Gastroesophageal sphincter (tissue), 4 donors: ENCODE results near the gene DCTN2. TPM values are rescaled to one million over a fixed set of nuclear protein-coding genes. Genes with fewer than 3 reads are reported as not detected.

Source experiments
- ATAC-seq: fragments of 150-250 bp; one replicate; pipeline ENCODE4 v1.9.1; 2016; ENCODE audit warnings: mild to moderate bottlenecking, moderate library complexity
- H3K27ac ChIP-seq, 4 donors: fragments of 200-600 bp; sonication (generic) in 3 of 4; 1 replicate in 3 of 4; 2 replicates in 1 of 4; pipeline ENCODE4 v1.5.1; 2016 to 2019
- H3K27me3 ChIP-seq: fragments of 200-600 bp; sonication (generic); one replicate; pipeline ENCODE4 v1.5.1; 2019
- H3K36me3 ChIP-seq, 2 donors: fragments of 200-600 bp; sonication (generic); one replicate each; pipeline ENCODE4 v1.5.1; 2019; ENCODE audit warnings: control low read depth in 1 of 2
- H3K4me1 ChIP-seq, 3 donors: fragments of 200-600 bp; sonication (generic); 1 replicate in 2 of 3; 2 replicates in 1 of 3; pipeline ENCODE4 v1.5.1; 2016 to 2019; ENCODE audit warnings: control low read depth in 2 of 3
- H3K4me3 ChIP-seq, 2 donors: fragments of 200-600 bp; sonication (generic); one replicate each; pipeline ENCODE4 v1.5.1; 2019; ENCODE audit warnings: mild to moderate bottlenecking in 1 of 2, moderate library complexity in 1 of 2
- H3K9me3 ChIP-seq, 3 donors: fragments of 200-600 bp; sonication (generic); one replicate each; pipeline ENCODE4 v1.5.1; 2017 to 2019; ENCODE audit warnings: control low read depth in 2 of 3
- CTCF ChIP-seq, 4 experiments: fragments of 200-600 bp in 2 of 4; fragments of 450-650 bp in 2 of 4; sonication (generic) in 1 of 4; IDR thresholded peaks; one replicate each; pipeline ENCODE4 v1.5.1; 2017 to 2019; ENCODE audit warnings: antibody characterized with exemption in 4 of 4, mild to moderate bottlenecking in 2 of 4, moderate library complexity in 2 of 4
- EP300 ChIP-seq: sonication (generic); formaldehyde crosslinking; IDR thresholded peaks from one replicate; pipeline ENCODE4 v1.6.1; 2017; ENCODE audit warnings: antibody characterized with exemption, mild to moderate bottlenecking
- POLR2A ChIP-seq, 2 donors: fragments of 450-650 bp; IDR thresholded peaks; one replicate each; pipeline ENCODE4 v1.6.1; 2017; ENCODE audit warnings: antibody characterized with exemption in 2 of 2, mild to moderate bottlenecking in 2 of 2, moderate library complexity in 1 of 2
- POLR2AphosphoS5 ChIP-seq: sonication (generic); formaldehyde crosslinking; IDR thresholded peaks from one replicate; pipeline ENCODE4 v1.6.1; 2017; ENCODE audit warnings: antibody characterized with exemption
- WGBS, 2 donors: methylation state at CpG; one replicate each; pipeline ENCODE4 v1.1.5; 2018; ENCODE audit warnings: low coverage in 1 of 2; 5-methylcytosine and 5-hydroxymethylcytosine counted together
- total RNA-seq, 4 donors: library from RNA; depleted of rRNA; stranded (reverse); fragments of >200 nt; gene quantifications; one replicate each; pipeline ENCODE4 v1.1.0, GENCODE V29; 2016

The DCTN2 gene
- total RNA-seq, 4 donors from 2014 or later, result 138 to 204 (median 182) TPM

DNA sequence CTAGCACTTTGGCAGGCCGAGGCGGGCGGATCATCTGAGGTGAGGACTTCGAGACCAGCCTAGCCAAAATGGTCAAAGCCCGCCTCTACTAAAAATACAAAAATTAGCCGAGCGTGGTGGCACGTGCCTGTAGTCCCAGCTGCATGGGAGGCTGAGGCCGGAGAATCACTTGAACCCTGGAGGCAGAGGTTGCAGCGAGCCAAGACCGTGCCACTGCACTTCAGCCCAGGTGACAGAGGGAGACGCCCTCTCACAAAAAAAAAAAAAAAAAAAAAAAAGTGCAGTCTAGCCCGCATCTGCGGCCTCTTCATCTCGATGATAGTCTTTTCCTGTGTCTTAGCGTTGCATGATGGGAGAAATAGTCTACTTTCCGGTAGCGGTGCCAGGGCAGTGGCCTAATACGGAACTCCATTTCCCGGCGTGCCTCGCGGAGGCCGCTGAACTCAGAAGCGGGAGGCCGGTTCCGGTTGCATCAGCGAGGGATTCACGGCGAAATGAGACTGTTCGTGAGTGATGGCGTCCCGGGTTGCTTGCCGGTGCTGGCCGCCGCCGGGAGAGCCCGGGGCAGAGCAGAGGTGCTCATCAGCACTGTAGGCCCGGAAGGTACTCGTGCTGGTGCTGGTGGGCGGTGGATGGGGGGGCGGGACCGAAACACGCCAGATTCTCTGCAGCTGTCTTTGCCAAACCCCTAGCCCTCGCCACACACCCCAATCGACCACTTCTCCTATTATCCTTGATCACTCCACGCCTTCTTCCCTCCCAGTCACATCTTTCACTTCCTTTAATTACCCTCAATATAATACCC is 59.2 kb downstream of the DCTN2 start, which contains the start of gene MARS1:
Gene MARS1 (plus strand): TSS at position 472 of the 805 bp plus-strand sequence. CDS start 23 bp downstream, at position 495.
- peaks cover 6% of the 10 kb centered on the region for H3K27me3 ChIP-seq
- WGBS, 2 donors, result 0% methylated on average over 5 to 13 of the region's 47 CpGs
- peak; percentile 99 for ATAC-seq
- peaks cover 4 to 21% (median 8%) of the 10 kb centered on the region in 3 donors for H3K4me1 ChIP-seq
- peak within 1 kb of the TSS; percentile 47 to 88 (median 84) for H3K27ac ChIP-seq
- H3K9me3 ChIP-seq, result no peaks in the 10 kb centered on the region
- H3K36me3 ChIP-seq, result peaks cover 0 to 39% of the 10 kb centered on the region in 2 donors
- TF ChIP-seq POLR2AphosphoS5 (peak; percentile 82), CTCF (IDR thresholded peaks at IDR 0.05) (peak in 1 of 4 experiments; percentile 20), POLR2A (IDR thresholded peaks at IDR 0.05) (peak; percentile 41 to 53), EP300 (no peak)
- H3K4me3 ChIP-seq, result peak within 1 kb of the TSS; percentile 70 to 94

DNA sequence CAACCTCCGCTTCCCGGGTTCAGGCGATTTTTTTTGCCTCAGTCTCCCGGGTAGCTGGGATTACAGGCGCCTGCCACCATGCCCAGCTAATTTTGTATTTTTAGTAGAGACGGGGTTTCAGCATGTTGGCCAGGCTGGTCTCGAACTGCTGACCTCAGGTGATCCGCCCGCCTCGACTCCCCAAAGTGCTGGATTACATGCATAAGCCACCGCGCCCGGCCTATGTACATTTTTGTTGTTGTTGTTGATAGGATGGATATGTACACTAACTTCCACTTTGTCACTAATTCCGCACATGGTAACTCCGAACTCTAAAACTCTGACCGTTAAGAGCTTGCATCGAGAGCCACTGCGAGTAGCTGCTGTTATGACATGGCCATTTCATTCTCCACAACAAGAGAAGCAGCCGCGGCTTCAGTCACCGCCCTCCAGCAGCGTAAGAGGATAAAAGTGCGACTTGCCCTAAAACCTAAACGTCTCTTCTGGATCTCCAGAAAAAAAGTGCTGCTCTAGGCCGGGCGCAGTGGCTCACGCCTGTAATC is 59.9 kb downstream of the DCTN2 start:
- ATAC-seq, result no peak
- Histone ChIP-seq H3K36me3 (peaks cover 0 to 32% of the 10 kb centered on the region in 2 donors), H3K4me1 (peaks cover 4 to 21% (median 8%) of the 10 kb centered on the region in 3 donors), H3K4me3 (peak overlapping the region; percentile 70 to 94), H3K27me3 (peaks cover 13% of the 10 kb centered on the region), H3K9me3 (no peaks in the 10 kb centered on the region), H3K27ac (peak overlapping the region in 2 of 4 donors; percentile 83 to 85)
- WGBS, 2 donors, result 80 to 97% methylated on average over 1 to 15 of the region's 27 CpGs
- no peak for TF ChIP-seq POLR2AphosphoS5
- no peak for TF ChIP-seq CTCF (IDR thresholded peaks at IDR 0.05)
- no peak for TF ChIP-seq EP300
- no peak for TF ChIP-seq POLR2A (IDR thresholded peaks at IDR 0.05)

- peaks cover 4 to 21% (median 8%) of the 10 kb centered on the region in 3 donors for H3K4me1 ChIP-seq
- H3K36me3 ChIP-seq, result peaks cover 0 to 18% of the 10 kb centered on the region in 2 donors
- H3K9me3 ChIP-seq, result no peaks in the 10 kb centered on the region
- peaks cover 27% of the 10 kb centered on the region for H3K27me3 ChIP-seq
- no peak overlapping the region for H3K27ac ChIP-seq
- TF ChIP-seq POLR2A (IDR thresholded peaks at IDR 0.05) (no peak), CTCF (IDR thresholded peaks at IDR 0.05) (no peak)
- H3K4me3 ChIP-seq, result no peak overlapping the region
- ATAC-seq, result no peak
Measured at GRCh38 chr12:57485695-57486094, 61.3 kb downstream of the DCTN2 start.

DNA sequence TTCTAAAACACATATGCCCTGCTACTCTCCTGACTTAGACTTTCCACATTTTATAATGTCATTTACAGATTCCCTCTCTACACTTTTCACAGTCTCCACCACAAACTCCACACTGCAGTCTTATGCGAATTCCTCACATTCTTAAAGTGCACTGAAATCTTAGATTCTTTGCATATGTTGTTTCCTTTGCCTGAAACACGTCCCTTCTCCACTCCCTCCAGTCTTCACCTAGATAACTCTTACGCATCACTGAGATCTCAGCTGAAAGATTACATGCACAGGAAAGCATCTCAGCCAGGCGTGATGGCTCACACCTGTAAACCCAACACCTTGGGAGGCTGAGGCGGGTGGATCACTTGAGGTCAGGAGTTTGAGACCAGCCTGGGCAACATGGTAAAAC is 63.5 kb downstream of the DCTN2 start:
- no peak for ATAC-seq
- TF ChIP-seq POLR2A (IDR thresholded peaks at IDR 0.05) (no peak), CTCF (IDR thresholded peaks at IDR 0.05) (no peak), EP300 (no peak), POLR2AphosphoS5 (no peak)
- no peaks in the 10 kb centered on the region for H3K9me3 ChIP-seq
- H3K27ac ChIP-seq, result no peak overlapping the region
- no peaks in the 10 kb centered on the region for H3K36me3 ChIP-seq
- no peak overlapping the region for H3K4me3 ChIP-seq
- WGBS, 2 donors, result 57% methylated on average over 4 of the region's 5 CpGs; no CpG with 5 or more reads in 1 of the 2 donors
- H3K4me1 ChIP-seq, result peaks cover 0 to 8% (median under 1%) of the 10 kb centered on the region in 3 donors
- peaks cover 47% of the 10 kb centered on the region for H3K27me3 ChIP-seq
